Measurements from ENCODE around the gene SEPTIN6. TPM values are rescaled to one million over a fixed set of nuclear protein-coding genes. Genes with fewer than 3 reads are reported as not detected.

Gene SEPTIN6
- total and polyA plus RNA-seq, 2 donors (not counting 3 experiments of a cell fraction or from before 2014, with no cell fraction given) = 23.1 to 31.8 TPM

DNA sequence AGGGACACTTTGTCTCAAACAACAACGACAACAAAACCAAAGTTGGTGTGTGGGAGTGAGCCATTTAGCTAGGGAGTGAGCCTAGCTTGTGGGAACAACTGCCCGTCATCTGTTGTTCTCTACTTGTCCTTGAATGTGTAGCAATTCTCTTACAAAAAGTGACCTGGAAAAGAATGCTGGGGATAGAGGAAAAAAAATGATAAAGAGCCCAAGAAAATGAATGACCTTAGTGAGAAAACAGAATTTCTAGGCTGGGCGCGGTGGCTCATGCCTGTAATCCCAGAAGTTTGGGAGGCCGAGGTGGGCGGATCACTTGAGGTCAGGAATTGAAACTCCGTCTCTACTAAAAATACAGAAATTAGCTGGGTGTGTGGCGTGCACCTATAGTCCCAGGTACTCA, 19.6 kb downstream of the SEPTIN6 start:
- Histone ChIP-seq H3K9me1 (replicated peaks; ENCODE audit: control insufficient read depth, extremely low read depth, insufficient read depth, low read length) (no peaks in the 10 kb centered on the region), H3K9me3 (replicated peaks; ENCODE audit: control insufficient read depth, insufficient read depth, low read length) (no peaks in the 10 kb centered on the region), H3K4me3 (replicated peaks in 1 of 3; ENCODE audit: insufficient read depth in 1 of 3, low read depth in 1 of 3, low read length in 3 of 3) (no peak overlapping the region), H2AFZ (ENCODE audit: low read depth, low read length) (no peak overlapping the region), H3K4me2 (ENCODE audit: insufficient read depth, low read length) (no peak overlapping the region), H3K4me1 (ENCODE audit: control insufficient read depth, extremely low read depth, insufficient read depth, low read length) (peaks cover 16% of the 10 kb centered on the region), H3K79me2 (ENCODE audit: control insufficient read depth, insufficient read depth, low read length) (no peaks in the 10 kb centered on the region), H3K36me3 (ENCODE audit: control insufficient read depth in 2 of 2, extremely low read depth in 1 of 2, insufficient read depth in 2 of 2, low read length in 2 of 2) (no peaks in the 10 kb centered on the region), H3K9ac (replicated peaks; ENCODE audit: extremely low read depth, insufficient read depth, low read length) (no peak overlapping the region), H3K27ac (ENCODE audit: insufficient read depth, low read depth, low read length) (no peak overlapping the region), H3K27me3 (ENCODE audit: control insufficient read depth in 2 of 2, insufficient read depth in 2 of 2, low read length in 2 of 2) (no peaks in the 10 kb centered on the region), H4K20me1 (replicated peaks; ENCODE audit: control insufficient read depth, extremely low read depth, insufficient read depth, low read length) (no peaks in the 10 kb centered on the region)
- TF ChIP-seq POLR2AphosphoS5 (IDR thresholded peaks at IDR 0.05; ENCODE audit: insufficient read depth, low read depth, low read length) (no peak), EZH2 (IDR thresholded peaks at IDR 0.05; ENCODE audit: borderline replicate concordance, low read depth, low read length, severe bottlenecking) (no peak), JUN (IDR thresholded peaks at IDR 0.05; ENCODE audit: borderline replicate concordance, insufficient read depth, insufficient read length, low read depth) (no peak), GATA2 (IDR thresholded peaks at IDR 0.05; ENCODE audit: insufficient read depth, insufficient read length, low read depth, low read length) (no peak), MYC (IDR thresholded peaks at IDR 0.05; ENCODE audit: low read depth, low read length) (no peak)
- TF ChIP-seq, protein P1, sequence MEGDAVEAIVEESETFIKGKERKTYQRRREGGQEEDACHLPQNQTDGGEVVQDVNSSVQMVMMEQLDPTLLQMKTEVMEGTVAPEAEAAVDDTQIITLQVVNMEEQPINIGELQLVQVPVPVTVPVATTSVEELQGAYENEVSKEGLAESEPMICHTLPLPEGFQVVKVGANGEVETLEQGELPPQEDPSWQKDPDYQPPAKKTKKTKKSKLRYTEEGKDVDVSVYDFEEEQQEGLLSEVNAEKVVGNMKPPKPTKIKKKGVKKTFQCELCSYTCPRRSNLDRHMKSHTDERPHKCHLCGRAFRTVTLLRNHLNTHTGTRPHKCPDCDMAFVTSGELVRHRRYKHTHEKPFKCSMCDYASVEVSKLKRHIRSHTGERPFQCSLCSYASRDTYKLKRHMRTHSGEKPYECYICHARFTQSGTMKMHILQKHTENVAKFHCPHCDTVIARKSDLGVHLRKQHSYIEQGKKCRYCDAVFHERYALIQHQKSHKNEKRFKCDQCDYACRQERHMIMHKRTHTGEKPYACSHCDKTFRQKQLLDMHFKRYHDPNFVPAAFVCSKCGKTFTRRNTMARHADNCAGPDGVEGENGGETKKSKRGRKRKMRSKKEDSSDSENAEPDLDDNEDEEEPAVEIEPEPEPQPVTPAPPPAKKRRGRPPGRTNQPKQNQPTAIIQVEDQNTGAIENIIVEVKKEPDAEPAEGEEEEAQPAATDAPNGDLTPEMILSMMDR (IDR thresholded peaks at IDR 0.05; ENCODE audit: extremely low read depth in 1 of 2, insufficient read depth in 1 of 2, low read depth in 1 of 2, low read length in 2 of 2) = no peak
- no TSS peak for BruUV-seq (replicated peaks)
- CTCF ChIA-PET = no interaction called here
- intact Hi-C loops (cut with micrococcal nuclease) (no loop called here), dilution Hi-C loops (cut with MboI; ENCODE audit: extremely low pct_ligation_motif_present, low sequenced_read_pairs) (no loop called here)
- FAIRE-seq = no peak
- POLR2A ChIA-PET = no interaction called here
- DNase-seq (ENCODE audit: low read depth, low spot score) = no peak

DNA sequence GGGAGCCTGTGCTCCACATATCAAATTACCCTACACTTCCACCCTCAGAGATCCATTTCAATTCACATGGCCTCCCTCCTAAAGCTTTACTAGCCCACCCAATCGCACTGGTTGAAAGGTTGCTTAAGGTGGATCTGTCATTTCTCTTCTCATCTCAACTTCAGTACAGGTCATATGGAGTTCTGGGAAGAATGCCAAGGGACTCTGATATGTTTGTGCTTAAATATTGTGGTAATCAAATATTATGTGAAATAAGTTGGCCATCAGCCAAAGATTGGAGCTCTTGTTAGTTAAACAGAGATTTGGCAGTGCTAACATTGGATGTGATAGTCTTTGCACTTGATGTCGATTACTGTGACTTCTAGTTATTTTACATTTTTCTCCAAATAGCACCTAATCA, 20.5 kb downstream of the SEPTIN6 start:
- intact Hi-C loops (cut with micrococcal nuclease) = no loop called here
- no peaks in the 10 kb centered on the region for H3K79me2 ChIP-seq (ENCODE audit: control insufficient read depth, insufficient read depth, low read length)

More for the DNA sequence above, 20.5 kb downstream of the SEPTIN6 start:
- Histone ChIP-seq H3K36me3 (ENCODE audit: control insufficient read depth in 2 of 2, extremely low read depth in 1 of 2, insufficient read depth in 2 of 2, low read length in 2 of 2) (no peaks in the 10 kb centered on the region), H3K27ac (ENCODE audit: insufficient read depth, low read depth, low read length) (no peak overlapping the region), H3K9me1 (replicated peaks; ENCODE audit: control insufficient read depth, extremely low read depth, insufficient read depth, low read length) (no peaks in the 10 kb centered on the region), H3K9me3 (replicated peaks; ENCODE audit: control insufficient read depth, insufficient read depth, low read length) (no peaks in the 10 kb centered on the region), H3K4me3 (replicated peaks in 1 of 3; ENCODE audit: insufficient read depth in 1 of 3, low read depth in 1 of 3, low read length in 3 of 3) (no peak overlapping the region), H3K27me3 (ENCODE audit: control insufficient read depth in 2 of 2, insufficient read depth in 2 of 2, low read length in 2 of 2) (no peaks in the 10 kb centered on the region), H3K9ac (replicated peaks; ENCODE audit: extremely low read depth, insufficient read depth, low read length) (no peak overlapping the region), H2AFZ (ENCODE audit: low read depth, low read length) (no peak overlapping the region), H4K20me1 (replicated peaks; ENCODE audit: control insufficient read depth, extremely low read depth, insufficient read depth, low read length) (no peaks in the 10 kb centered on the region), H3K4me2 (ENCODE audit: insufficient read depth, low read length) (no peak overlapping the region), H3K4me1 (ENCODE audit: control insufficient read depth, extremely low read depth, insufficient read depth, low read length) (peaks cover 16% of the 10 kb centered on the region)
- ChIA-PET POLR2A (no interaction called here), CTCF (interaction anchor here (1.2 to 1.5 kb wide), 2 partner anchors 57 to 63 kb away, joined by 3 read pairs; no protein-coding TSS in a partner anchor)
- no peak for TF ChIP-seq POLR2AphosphoS5 (IDR thresholded peaks at IDR 0.05; ENCODE audit: insufficient read depth, low read depth, low read length)
- no peak for TF ChIP-seq FOS (IDR thresholded peaks at IDR 0.05; ENCODE audit: borderline replicate concordance, insufficient read depth, low read length)
- TF ChIP-seq, protein P2, sequence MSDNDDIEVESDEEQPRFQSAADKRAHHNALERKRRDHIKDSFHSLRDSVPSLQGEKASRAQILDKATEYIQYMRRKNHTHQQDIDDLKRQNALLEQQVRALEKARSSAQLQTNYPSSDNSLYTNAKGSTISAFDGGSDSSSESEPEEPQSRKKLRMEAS (IDR thresholded peaks at IDR 0.05; ENCODE audit: insufficient read depth, insufficient read length) = no peak
- no peak for TF ChIP-seq MYC (IDR thresholded peaks at IDR 0.05; ENCODE audit: low read depth, low read length)
- no peak for TF ChIP-seq EZH2 (IDR thresholded peaks at IDR 0.05; ENCODE audit: borderline replicate concordance, low read depth, low read length, severe bottlenecking)
- TF ChIP-seq POLR2A (IDR thresholded peaks at IDR 0.05; ENCODE audit: low read depth, low read length) = no peak
- TF ChIP-seq, protein P1 (IDR thresholded peaks at IDR 0.05; ENCODE audit: extremely low read depth in 1 of 2, insufficient read depth in 1 of 2, low read depth in 1 of 2, low read length in 2 of 2) = no peak
- TF ChIP-seq JUN (IDR thresholded peaks at IDR 0.05; ENCODE audit: borderline replicate concordance, insufficient read depth, insufficient read length, low read depth) = no peak
- TF ChIP-seq GATA2 (IDR thresholded peaks at IDR 0.05; ENCODE audit: insufficient read depth, insufficient read length, low read depth, low read length) = no peak
- no TSS peak for BruUV-seq (replicated peaks)
- DNase-seq (ENCODE audit: low read depth, low spot score) (no peak), FAIRE-seq (no peak)
- dilution Hi-C loops (cut with MboI; ENCODE audit: extremely low pct_ligation_motif_present, low sequenced_read_pairs) = no loop called here

All from endothelial cell of umbilical vein (primary cell).